SIG-M5 treated with dmso at 0.1 percent for 504 hours (cell line): ENCODE measurements around the gene BMP6.

ENCODE experiments used
- DNase-seq: peaks from one replicate; lab custom pipeline; 2025; ENCODE audit not compliant: unreplicated experiment; lab: John Stamatoyannopoulos, UW

The BMP6 gene

DNA sequence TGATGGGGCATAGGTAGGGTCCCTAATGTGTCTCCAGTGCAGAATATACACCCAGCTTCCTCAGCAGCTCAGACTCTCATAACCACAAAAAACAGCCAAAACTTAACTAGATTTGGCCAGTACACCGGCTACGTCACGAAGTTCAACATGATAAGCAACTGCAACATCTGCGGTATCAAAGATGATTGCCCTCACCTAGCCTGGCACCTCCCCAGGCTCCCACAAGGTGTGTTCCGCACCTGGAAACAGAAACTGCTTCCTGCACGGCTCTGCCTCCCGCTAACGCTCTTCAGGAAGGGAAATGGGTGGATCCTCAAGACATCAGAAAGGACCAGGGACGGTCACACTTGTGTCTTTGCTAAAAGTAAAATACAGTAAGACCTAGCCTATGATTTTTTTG, 175.2 kb downstream of the BMP6 start:
- no peak for DNase-seq

DNA sequence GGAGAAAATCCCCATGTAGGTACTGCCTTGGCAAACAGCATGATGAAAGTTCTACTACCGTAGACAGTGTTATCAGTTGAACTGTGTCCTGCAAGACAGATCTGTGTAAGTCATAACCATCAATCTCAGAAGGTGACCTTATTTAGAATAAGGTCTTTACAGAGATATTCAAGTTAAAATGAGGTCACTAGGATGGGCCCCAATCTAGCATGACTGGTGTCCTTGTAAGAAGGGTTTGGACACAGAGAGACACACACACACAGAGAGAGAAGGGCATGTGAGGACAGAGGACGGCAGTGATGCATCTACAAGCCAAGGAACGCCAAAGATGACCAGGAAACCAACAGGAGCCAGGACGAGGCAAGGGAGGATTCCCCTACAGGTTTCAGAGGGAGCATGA, 175.9 kb downstream of the BMP6 start:
- no peak for DNase-seq

DNA sequence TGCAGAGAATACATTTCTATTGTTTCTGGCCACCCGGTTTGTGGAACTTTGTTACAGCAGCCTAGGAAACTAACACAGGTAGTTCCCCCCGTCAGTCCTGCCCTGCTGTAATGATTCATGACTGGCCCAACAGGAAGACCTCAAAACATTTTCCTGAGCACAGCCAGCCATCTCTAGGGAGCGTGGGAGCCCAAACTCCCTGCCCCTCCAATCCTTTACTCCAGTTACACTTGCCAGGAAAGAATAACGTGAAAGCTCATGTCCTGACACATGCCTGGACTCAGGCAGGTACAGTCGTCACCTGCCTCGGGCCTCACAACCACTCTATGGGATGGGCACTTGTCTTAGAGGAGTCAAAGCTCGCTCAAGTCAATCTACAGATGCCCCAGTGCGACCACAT, 176.3 kb downstream of the BMP6 start:
- no peak for DNase-seq

DNA sequence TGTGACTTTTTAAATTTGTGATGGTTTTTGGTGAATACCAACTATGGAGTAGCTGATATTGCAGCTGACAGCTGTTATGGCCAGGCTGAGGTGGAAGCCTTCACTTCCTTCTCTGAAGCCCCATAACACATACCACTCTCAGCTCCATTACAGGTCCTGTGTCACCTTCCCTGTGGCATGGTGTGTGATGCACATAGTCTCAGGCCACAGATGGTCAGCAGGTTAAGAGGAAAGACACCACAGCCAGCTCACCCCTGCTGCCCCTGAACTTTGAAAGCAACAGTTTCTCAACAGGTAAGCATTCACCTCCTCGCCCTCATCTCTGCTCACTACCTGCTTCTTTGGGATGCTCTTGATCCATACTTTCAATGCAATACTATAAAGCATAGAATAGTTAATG, 177.0 kb downstream of the BMP6 start:
- DNase-seq: no peak

DNA sequence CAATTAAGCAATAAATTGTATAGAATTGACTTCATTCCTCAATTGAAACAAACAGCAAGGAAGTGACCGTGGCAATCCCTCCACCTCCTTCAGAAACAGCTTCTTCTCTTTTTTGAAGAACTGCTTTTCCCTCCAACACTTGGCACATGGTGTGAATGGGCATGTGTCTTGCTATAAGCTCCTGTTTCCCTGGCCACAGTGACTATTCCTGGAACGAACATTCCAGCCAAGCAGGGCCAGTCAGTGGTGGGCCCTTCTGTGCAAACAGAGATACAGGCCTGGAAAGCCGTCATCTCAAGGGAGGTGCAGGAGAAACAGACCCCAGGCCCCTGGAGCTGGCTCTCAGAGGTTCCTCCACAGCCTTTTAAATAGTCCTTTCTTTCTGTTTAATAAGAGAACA, 177.8 kb downstream of the BMP6 start:
- DNase-seq: no peak

DNA sequence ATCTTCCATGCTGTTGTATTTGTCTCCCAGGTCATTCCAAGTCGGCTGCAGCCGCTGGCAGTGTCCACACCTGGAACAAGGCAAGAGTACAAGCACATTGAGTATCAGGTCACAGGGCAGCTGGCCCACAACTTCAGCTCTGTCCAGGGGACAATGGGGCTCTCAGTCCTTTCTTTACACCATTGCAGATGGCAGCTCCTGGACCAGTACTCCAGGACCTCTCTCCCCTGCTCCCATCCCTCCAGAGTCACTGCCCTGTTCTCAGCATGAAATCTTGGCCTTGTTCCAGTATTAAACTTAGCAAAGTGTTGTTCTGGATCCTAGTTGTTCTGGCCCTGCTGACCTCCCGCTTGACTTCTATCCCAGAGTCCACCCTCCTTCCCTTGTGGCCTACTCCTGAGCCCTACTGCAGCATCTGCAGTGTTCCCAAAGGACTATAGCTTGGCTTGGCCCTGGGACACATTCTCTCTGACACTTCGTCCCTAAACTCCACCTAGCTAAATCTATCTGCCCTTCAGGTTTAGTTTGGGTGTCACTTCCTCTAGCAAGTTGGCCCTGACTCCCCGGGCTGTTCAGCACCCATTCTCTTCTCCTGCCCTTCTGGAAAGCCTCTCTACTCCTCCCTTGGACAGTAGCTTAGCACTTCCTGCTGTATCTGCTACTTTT, 178.9 kb downstream of the BMP6 start:
- no peak for DNase-seq

DNA sequence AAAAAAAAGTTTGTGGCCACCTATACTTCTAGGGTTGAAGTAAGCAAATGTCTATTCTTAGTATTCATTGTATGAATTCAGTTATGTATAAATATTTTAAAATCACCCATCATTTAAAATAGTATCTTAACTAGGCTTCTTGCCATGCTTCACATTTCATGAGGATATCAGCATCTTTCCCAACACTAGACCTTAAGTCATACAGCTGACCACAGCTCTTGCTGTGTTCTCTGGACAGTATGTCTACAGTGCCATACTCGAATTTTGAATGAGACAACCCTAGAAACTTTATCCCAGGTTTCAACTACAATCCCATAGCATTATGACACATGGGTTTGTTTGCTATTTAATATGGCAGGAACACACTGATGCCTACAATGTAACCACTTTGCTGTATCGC, 179.5 kb downstream of the BMP6 start:
- no peak for DNase-seq

DNA sequence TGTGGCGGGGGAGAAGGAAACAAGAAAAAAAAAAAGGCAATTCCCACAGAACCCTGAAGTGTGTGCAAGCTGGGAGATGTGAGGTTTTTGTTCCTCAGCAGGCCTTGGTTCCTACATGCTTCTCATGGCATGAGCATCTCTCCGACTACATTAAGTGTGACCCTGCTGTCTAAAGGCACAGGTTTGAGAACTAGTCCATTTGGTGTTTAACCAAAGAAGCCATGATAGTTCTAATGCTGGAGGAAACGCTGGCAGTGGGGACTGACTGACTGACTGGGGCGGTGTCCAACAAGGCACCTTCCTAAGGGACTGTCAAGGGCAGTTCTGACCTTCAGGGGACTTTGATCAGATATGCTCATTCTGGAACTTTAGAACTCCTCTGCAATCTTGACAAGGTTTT, 180.8 kb downstream of the BMP6 start:
- DNase-seq: no peak

DNA sequence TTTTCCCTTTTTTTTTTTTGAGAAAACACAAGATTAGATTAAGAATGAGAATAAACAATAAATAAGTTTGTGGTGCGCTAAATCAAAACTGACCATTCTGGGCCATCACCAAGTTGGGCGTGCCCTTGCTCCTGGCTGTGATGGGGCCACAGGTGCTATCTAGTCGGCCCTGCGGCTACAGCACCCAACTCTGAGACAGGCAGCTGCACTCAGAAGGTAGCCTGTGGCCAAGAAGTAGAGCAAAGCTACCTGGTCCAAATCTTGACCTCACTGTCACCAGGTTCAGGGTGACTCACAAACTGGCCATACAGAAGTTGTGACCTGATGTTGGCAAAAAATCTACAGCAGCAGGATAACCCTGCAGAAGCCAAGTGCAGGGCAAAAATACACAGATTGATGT, 181.3 kb downstream of the BMP6 start:
- DNase-seq: no peak

DNA sequence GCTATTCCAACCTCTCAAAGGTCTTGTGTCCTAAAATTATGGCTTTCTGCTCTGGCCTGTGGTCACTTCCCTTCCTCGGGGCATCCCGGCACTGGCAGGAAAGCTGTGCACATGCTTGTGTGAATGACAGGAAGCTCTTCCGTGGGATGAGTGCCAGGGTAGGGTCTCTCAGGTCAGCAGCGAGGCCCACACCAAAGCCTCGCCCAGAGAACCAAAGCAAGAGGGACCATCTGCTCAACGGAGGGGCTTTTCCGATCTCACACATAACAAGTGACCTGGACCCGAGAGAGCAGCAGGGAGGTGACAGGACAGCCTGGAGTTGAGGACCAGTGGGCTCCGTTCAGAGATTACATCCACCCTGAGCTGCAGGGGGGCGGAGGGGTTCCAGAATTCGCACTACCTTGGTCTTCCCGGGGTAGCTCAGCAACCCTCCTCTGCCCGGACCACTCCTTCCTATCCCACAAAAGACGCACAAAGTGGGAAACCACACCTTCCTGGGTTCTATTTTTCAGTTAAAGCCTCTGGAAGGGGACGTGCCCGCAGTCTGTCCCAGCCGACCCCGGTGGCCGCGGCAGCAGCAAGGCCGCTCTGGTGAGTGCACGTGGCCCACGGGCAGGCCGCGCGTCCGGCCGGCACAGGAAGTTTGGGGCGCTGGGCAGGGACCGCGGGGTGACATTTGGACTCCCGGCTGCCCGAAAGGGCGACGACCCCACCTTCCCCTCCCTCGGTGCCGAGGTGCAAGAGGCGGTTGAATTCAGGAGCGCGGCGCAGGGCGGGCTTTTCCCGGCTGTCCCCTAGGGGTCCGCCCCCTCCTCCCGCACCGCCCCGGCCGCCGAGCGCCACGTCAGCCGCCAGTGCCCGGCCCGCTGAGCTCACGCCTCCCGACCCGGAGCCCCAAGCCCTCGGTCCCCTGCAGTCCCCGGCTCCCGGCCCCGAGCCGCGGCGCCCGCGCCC, 183.7 kb downstream of the BMP6 start:
- peak; percentile 35 for DNase-seq

DNA sequence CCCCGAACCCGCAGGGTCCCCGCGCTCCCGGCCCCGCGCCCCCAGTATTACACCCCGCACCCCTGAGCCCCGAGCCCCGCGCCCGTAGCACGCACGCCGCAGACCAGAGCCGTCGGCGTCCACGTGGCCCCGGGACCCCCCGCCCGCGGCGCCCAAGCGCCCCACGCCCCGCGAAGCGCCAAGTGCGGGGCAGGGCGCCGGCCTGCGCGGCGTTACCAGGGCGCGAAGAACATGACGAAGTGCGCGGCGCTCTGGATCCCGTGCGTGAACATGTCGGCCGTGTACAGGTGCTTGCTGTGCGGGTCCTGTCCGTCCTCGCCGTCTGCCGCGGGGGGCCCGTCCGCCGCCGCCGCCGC, 184.4 kb downstream of the BMP6 start:
- DNase-seq: no peak

DNA sequence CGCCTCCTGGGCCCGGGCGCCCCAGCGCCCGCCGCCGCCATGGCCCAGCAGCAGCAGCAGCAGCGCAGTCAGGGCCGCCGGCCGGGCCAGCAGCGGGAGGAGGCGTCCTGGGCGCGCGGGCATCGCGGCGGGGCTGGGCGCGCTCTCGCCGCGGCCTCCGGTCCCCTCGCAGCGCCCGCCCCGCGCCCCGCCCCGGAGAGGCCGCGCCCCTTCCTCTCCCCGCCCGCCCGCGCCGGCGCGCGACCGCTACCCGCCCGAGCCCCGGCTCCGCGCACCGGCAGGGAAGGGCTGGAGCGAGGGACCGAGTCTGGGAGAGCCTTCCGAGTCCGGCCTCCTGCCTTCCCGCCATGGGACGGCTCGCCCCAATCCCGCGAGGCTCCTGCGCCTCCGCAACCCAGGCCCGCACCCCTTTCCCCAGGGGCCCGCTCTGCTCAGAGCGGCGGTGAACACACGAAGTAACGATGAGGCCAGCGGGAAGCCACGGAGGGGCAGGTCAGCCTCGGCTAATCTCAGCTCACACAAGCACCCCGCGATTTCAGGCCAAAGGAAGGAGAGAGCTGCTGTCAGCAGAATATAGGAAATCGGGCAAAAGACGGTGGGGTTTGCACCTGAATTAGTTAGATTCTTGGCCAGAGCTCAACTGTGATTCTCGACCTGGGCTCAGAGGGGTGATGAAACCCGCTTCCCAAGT, 184.9 kb downstream of the BMP6 start, which contains the start of gene TXNDC5:
TSS of gene TXNDC5 (minus strand) at position 135 of the 691 bp plus-strand sequence. CDS start at position 123, 12 bp downstream.
- DNase-seq: peak; percentile 46

DNA sequence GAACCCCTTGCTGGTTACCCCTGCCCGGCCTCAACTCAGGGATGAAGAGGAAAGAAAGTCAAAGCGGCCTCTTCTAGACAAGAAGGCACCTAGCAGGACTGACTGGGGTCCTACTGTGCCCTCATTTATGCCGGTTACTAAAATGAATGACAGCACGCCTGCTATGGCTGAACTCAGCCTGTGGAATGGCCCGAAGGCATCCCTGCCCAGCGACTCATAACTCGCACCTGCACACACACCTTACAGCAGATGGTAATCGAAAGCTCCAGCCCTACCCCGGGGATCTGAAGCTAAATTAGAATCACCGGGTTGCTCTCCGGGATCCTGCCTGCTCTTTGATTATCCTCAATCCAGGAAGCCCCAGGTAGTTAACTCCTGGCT, 185.4 kb downstream of the BMP6 start:
- DNase-seq: no peak

DNA sequence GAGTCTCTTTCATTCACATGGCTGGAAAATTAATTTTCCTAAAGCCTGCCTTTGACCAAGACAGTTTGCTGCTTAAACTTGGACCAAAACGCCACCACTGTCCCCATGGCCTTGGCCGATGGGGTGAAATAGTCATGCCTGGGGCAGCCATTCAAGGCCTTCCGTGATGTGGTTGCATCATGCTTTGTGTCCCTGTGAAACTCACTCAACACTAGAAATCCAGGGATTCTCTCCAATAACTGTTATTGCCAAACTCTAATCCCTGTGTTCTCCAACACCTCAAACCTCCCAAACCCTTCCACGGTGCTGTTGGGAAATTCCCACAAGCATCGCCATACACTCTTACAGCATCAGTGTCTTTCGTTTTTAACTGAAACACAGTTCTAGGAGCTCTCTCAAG, 186.1 kb downstream of the BMP6 start:
- no peak for DNase-seq

DNA sequence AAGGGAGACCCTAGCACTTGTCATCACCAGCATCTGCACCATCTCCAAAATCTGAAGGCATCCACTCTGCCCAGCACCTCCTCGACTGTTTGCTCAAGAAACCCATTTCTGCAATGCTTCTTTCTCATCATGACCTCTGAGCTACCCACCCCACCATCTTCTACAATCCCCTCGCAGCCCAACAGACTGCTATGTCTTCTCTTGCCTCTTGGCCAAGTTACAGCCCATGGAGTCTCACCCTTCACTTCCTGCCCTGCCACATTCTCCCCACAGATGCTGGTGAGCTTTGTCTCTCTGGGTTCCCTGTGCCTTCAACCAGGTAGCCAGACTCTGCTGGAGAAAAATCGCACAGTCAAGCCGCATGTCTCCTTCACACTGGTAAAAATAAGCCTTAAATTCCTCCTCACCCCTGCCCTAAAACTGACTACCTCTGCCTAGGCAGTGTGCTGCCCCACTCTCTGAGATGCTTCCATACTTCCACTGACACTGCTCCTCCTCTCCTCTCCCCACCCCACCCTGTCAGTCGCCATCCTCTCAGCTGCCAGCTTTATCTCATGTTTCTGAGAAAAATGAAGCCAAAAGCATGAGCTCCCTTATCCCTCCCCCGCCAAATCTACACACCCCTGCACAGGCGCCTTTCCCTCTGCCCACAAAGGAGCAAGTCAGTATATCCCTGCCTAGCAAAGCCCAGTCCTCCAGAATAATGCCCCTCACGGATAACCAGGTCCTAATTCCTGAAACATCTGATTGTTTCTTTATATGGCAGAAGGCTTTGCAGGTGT, 187.0 kb downstream of the BMP6 start:
- no peak for DNase-seq

DNA sequence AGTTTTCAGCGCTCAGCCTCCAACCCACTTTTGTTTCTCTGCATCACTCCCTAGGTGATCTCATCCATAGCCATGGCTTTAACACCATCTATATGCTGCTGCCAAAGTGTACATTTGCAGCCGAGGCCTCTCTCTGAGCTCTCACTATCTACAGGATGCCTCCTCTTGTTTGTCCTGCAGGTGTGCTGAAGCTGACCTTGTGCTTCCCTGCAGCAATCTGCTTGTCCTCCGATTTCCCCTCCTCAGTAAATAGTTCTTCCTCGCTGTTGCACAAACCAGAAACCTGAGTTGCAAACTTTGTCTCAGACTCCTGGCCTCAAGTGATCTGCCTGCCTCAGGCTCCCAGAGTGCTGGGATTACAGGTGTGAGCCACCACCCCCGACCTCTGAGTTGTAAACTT, 188.4 kb downstream of the BMP6 start:
- DNase-seq: no peak

DNA sequence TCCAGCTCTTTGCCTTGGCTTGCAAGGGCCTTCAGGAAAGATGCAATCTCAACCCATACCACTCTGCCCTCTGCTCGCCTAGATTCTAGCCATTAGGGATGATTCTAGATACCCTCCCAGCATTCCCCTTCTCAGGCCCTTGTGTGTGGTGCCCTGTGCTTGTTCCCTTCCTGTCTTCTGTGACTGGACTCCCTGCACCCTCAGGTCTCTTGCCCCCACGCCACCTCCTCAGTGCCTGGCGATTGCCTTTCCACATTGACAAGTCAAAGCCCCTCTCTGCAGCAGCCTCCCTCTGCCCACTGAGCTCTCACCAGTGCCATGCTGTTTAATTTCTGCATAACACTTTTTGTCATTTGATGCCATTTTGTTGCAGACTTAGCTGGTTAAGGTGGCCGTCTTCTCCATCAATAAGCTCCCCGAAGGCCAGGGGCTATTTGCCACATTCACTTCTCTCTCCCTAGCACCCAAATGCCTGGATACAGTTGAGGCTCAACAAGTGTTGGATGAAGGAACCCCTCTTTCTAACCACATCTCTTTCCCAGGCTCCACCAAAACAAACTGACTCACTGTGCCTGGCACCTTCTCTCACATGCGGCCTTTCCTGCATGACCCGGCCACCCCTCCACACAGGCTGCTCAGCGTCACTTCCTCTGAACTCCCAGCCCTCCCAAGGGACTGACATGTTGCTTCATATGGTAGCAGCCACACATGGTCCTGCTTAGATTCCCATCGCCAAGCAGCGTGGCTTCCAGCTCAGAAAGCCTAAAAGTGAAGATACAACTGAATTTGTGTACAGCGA, 189.3 kb downstream of the BMP6 start:
- no peak for DNase-seq

DNA sequence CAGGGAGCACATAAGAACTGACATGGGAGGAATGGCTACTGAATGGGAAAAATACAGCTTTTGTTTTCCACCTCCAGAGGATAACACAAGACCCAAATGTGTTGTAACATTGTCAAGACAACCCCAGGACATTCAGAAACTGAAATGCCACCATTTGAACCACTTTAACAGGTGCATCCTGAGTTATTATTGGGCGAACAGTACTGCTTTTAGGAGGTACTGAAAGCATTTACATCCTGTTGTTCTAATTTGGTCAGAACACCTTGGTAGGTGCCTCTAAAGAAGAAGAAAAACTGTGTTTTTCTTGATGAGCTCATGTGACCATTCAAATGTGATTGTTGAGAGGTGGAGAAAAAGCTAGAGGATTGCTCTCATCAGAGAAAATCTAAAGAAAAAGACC, 191.1 kb downstream of the BMP6 start:
- no peak for DNase-seq

DNA sequence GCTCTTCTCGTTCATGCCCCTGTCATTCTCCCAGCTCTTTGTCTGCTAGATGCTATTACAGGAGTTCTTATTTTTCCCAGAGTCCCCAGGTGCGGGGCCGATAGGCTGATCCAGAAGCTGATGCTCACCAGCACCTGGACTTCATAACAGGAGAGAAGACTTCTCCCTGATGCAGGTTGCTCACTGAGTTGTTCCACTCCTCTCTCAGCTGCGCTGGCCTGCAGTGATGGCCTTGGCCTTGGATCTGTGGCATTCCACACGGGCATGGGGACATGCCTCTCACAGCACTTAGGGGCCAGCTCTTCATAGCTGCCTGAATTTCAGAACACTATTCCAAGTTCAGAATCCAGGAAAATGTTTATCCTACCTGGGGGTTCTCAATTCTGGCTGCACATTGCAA, 191.8 kb downstream of the BMP6 start:
- no peak for DNase-seq

DNA sequence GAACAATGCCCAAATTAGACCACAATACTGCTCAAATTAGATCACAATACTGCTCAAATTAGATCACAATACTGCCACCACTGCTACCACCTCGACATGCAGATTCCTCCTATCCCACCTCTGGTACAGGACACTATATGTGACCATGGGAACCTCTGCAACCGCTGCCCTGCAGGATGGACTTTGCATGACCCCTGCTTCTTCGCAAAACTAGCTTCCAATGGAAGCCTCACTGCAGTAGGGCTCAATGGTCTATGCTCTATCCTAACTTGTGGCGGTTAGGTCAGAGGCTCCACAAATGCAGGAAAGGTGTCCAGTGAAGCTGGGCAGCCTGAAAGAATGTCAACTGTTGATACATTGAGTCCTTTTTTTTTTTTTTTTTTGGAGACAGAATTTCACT, 192.5 kb downstream of the BMP6 start:
- no peak for DNase-seq
